Stimulated activated CD8-positive, alpha-beta memory T cell treated with anti-CD3 and anti-CD28 coated beads, Interleukin-15, amount 100 ng/mL, for 1 hour (primary cell): ENCODE results near the gene TBC1D7.
A peak's percentile ranks its signal among the peaks of the same experiment; 100 is the strongest.
"Not testable (repeated sequence)": the region's sequence is repeated elsewhere in the genome, so short reads cannot be mapped to it uniquely, and the experiment has no call there.

Experiments used
- DNase-seq: peaks from one replicate; pipeline ENCODE4 v3.0.0-alpha.2; 2020; ENCODE audit warnings: low read depth

TBC1D7 gene

DNA sequence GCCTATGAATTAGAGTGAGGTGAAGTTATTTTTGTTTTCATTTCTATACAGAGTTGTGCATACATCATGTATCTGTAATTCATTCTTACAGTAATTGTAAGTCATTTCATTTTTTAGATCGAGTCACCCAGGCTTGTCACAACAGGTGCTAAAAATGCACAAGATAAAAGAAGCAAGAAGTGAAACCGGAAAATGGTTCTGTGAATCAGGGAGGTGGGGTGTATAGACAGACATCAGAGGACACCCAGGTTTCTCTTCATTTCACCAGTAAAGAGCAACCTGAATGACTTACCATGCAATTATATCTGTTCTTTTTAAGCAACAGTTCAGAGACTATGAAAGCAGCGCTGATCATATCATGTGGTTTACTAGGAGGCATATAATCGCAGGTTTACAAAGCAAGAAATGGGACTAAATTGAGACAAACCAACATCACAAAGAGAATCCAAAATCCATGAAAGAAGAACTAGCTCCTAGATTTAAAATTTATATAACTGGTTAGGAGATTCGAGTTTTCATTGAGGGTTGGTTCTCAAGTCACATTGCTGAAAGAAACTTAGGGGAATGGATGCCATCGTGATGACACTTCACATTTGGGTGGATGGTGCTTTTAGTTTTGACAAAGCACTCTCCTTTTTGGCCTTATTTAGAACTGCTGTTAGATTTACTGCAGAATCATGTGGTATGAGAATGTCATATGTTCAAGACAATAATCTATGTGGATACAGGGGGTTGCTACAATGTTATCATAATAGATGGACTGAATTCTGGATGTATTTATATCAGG, 27.9 kb upstream of the TBC1D7 start:
- no peak for DNase-seq

- DNase-seq = no peak
Observed at GRCh38 chr6:13355043-13355945, 27.0 kb upstream of the TBC1D7 start.

DNA sequence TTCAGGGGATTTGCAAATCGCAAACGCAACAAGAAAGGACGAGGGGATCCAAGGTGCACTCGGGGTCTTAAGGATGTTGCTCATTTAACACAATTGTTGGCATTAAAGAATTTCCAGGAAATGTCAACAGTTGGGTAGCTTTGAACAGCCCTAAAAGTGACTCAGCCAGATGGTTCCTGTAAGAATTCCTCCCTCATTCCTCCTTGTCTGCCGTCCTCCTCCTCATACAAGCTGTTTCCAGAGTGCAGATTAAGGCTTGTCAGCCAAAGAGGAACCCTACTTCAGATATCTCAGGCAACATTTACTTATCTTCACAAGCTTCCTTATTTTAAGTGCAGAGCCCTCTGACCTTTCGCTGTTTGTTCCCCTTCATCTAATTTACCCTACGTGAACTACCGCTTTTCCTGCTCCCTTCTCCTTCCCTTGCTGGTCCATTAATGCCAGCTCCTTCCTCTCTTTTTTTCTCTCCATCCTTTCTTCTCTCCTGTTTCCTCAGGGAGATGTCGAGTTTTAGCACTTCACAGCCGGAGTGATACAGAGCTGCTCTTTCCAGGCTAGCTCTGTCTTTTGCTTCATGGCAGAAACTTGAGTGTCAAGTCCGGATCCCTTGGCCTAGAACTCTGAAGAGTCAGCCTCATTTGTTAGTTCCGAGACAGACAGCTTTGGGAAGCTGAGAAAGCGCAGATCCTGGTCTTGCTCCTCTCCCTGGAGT, 26.1 kb upstream of the TBC1D7 start:
- DNase-seq = no peak

GRCh38 chr6:13352165-13352564, 23.8 kb upstream of the TBC1D7 start:
- no peak for DNase-seq

DNA sequence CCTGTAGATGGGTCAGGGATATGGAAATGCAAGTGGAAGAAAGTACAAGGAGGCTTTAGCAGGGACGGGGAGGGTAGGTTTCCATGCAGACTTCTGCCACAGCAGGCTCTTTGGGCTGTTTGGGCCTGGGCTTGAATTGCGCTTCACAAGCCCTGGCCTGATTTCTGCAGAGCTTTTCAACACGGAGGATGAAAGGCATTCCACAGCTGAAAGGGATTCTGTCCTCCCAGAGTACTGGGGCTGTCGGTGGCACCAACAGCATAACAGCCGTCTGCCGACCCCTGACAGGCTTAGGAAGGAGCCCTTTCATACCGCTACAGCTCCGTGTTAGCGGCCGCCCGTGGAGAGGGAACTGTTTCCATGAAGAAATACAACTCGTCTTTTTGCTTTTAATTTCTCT, 22.9 kb upstream of the TBC1D7 start:
- no peak for DNase-seq

DNA sequence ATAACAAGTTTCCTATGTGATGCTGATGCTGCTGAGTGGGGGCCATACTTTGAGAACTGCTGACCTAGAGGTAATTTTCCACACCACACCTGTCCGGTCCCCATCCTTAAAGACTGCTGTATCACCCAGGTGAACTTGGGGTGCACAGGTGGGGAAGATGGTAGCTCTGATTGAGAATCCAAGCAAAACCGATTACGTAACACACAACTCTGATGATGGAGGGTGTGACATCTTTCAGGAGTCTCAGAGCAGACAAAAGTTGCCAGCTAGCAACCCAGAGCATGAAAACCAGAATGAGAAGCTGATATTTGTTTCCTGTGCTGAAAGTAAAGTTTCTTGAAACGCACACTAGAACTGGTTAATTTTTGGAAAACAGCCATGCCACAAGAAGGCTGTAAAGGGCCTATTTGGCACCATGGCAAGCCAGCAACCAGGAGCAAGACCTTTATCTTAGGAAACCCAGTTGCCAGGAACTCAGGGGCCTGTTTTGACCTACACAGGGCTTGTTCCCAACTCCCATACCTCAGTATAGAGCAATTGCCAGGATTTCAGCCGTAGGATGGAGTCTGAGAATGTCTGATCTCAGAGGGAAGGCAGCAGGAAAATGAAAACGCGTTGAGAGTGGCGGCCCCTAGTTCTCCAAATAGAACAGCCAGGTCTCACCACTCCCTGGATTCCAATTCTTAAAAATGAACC, 21.6 kb upstream of the TBC1D7 start:
- no peak for DNase-seq

GRCh38 chr6:13348334-13349113, 20.2 kb upstream of the TBC1D7 start:
- no peak for DNase-seq

GRCh38 chr6:13346245-13346644, 17.9 kb upstream of the TBC1D7 start:
- DNase-seq = no peak

DNA sequence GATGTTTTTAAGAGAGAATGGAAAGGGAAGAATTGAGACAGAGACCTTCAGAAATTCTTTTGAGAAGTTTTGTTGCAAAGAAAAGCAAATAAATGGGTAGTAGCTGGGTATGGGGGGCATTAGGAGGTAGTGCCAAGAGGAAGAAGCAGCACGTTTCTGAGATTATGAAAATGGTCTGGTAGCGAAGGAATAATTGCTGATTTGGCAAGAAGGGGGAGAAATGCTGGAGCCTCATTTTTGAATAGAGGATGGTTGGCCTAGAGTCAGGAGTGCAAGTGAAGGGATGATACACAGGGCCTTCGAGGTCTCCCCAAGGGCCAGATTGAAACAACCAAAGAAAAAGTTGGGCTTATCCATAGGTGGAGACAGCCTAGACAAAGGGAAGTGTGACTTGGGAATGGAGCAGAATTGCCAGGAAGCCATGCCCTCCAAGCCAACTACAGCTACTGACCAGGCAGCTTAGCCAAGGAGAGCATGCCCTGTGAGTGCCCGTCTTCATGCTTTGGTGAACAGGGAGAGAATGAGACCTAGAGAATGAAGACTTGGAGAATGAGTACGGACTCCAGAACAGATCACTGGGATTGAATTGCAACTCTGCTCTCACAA, 14.2 kb upstream of the TBC1D7 start:
- no peak for DNase-seq

GRCh38 chr6:13339863-13340630, 11.7 kb upstream of the TBC1D7 start:
- no peak for DNase-seq

- no peak for DNase-seq
Observed at GRCh38 chr6:13338038-13338437, 9.7 kb upstream of the TBC1D7 start.

- peak; percentile 70 for DNase-seq
Observed at GRCh38 chr6:13336553-13336952, 8.2 kb upstream of the TBC1D7 start.

DNA sequence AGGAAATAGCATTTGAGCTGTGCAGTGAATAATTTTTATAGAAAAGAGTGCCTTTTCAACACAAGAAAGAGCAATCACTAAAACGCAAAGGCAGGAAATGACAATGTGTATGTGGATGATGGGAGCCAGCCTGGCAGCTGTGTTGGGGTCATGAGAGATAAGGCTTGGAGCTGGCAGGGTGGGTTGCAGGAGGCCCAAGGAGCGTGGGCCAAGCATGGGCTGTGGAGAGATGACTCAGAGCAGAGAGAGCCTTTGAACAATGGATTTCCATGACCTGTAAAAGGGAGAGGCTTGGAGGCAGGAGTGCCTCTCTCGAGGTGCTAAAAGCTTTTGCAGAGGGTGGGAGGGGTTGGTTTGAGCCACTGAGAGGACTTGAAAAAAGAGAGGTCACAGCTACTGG, 6.6 kb upstream of the TBC1D7 start:
- no peak for DNase-seq

GRCh38 chr6:13332349-13332706, 4.0 kb upstream of the TBC1D7 start:
- no peak for DNase-seq

GRCh38 chr6:13331516-13332348, 3.4 kb upstream of the TBC1D7 start:
- no peak for DNase-seq

DNA sequence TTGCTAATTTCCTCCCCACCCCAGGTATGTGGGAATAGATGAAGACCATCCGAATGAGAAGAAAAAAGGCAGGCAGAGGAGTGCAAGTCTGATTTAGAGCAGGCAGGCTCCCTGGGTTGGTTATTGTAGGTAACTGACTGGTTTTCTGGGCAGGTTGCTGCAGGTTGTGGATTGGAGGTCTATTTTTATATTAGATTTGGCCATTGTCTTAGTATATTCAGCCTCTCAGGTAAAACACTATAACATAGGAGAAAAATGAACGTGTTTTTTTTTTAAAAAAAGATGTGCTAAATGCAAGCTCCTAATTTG, 492 bp upstream of the TBC1D7 start:
- no peak for DNase-seq

DNA sequence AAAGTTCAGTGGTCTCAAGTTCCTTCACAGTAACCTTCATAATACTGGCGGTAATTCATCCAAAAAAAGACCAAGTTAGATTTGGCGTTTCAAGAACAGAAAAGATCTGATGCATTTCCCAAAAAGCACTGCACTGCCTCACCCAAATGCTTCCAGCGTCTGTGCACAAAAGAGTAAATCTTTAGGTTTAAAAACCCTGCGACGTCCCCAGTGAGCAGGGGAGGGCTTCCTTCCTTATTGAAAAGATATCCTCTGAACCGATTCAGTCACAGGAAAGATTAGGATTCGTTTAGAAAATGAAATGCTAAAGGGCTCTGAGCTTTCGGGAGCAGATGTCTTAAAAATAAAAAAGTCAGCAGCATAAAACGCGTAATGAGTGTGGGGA, 654 bp downstream of the TBC1D7 start:
- DNase-seq = no peak

GRCh38 chr6:13326031-13326586, 2.2 kb downstream of the TBC1D7 start:
- not testable (repeated sequence) for DNase-seq
